Bone marrow (tissue), 2 donors: ENCODE results near the gene CTSS.
"Not testable (repeated sequence)": the region's sequence is repeated elsewhere in the genome, so short reads cannot be mapped to it uniquely, and the experiment has no call there.

ENCODE experiments used
- DNase-seq, 2 donors: peaks; one replicate each; lab custom pipeline; 2025; lab: John Stamatoyannopoulos, UW

The CTSS gene

GRCh38 chr1:150765296-150765976, at the start of gene CTSS:
Gene CTSS (minus strand): TSS chr1:150765778. CDS start chr1:150764763, 1,015 bp downstream.
- DNase-seq = peak in 1 of 2 donors; percentile 84

GRCh38 chr1:150813028-150813707, 47.6 kb upstream of the CTSS start:
- peak; percentile 5 to 12 for DNase-seq

- no peak for DNase-seq
Observed at GRCh38 chr1:150810958-150811659, 45.5 kb upstream of the CTSS start.

GRCh38 chr1:150809651-150810050, 44.1 kb upstream of the CTSS start:
- no peak for DNase-seq

- DNase-seq = no peak
Observed at GRCh38 chr1:150808846-150809245, 43.3 kb upstream of the CTSS start.

GRCh38 chr1:150808121-150808520, 42.5 kb upstream of the CTSS start, which contains the start of gene CTSK:
Gene CTSK (minus strand): TSS chr1:150808260. CDS start chr1:150806805, 1,455 bp downstream.
- DNase-seq = no peak

- no peak for DNase-seq
Observed at GRCh38 chr1:150807249-150808023, 41.9 kb upstream of the CTSS start.

- no peak for DNase-seq
Observed at GRCh38 chr1:150805899-150806298, 40.3 kb upstream of the CTSS start.

- DNase-seq = no peak
Observed at GRCh38 chr1:150804671-150805070, 39.1 kb upstream of the CTSS start.

GRCh38 chr1:150799089-150799488, 33.5 kb upstream of the CTSS start:
- DNase-seq = no peak

GRCh38 chr1:150798525-150798924, 32.9 kb upstream of the CTSS start:
- DNase-seq = no peak

GRCh38 chr1:150796374-150796773, 30.8 kb upstream of the CTSS start:
- no peak for DNase-seq

- not testable (repeated sequence) for DNase-seq
Observed at GRCh38 chr1:150793778-150794177, 28.2 kb upstream of the CTSS start.

- no peak for DNase-seq
Observed at GRCh38 chr1:150793221-150793620, 27.6 kb upstream of the CTSS start.

- no peak for DNase-seq
Observed at GRCh38 chr1:150791585-150791984, 26.0 kb upstream of the CTSS start.

GRCh38 chr1:150789396-150789795, 23.8 kb upstream of the CTSS start:
- DNase-seq = no peak

GRCh38 chr1:150788946-150789345, 23.4 kb upstream of the CTSS start:
- no peak for DNase-seq

GRCh38 chr1:150787455-150787854, 21.9 kb upstream of the CTSS start:
- no peak for DNase-seq

GRCh38 chr1:150780510-150780909, 14.9 kb upstream of the CTSS start:
- no peak for DNase-seq

- no peak for DNase-seq
Observed at GRCh38 chr1:150778409-150778808, 12.8 kb upstream of the CTSS start.

- no peak for DNase-seq
Observed at GRCh38 chr1:150777544-150777943, 12.0 kb upstream of the CTSS start.

GRCh38 chr1:150775931-150776505, 10.4 kb upstream of the CTSS start:
- not testable (repeated sequence) for DNase-seq
